Ascending aorta (tissue), 2 donors: ENCODE results near the gene CPE. TPM values are rescaled to one million over a fixed set of nuclear protein-coding genes. Genes with fewer than 3 reads are reported as not detected.

ENCODE experiments used
- DNase-seq, 2 donors: peaks; one replicate each; pipeline ENCODE4 v3.0.0-alpha.2; 2019; ENCODE audit warnings: low spot score in 2 of 2
- H3K27ac ChIP-seq, 2 donors: fragments of 200-600 bp; sonication (generic); one replicate each; pipeline ENCODE4 v1.5.1; 2016 to 2017; ENCODE audit warnings: mild to moderate bottlenecking in 1 of 2
- H3K27me3 ChIP-seq: fragments of 200-600 bp; sonication (generic); one replicate; pipeline ENCODE4 v1.5.1; 2017
- H3K36me3 ChIP-seq, 2 donors: fragments of 200-600 bp; sonication (generic); one replicate each; pipeline ENCODE4 v1.5.1; 2016
- H3K4me1 ChIP-seq, 2 donors: fragments of 200-600 bp; sonication (generic); one replicate each; pipeline ENCODE4 v1.5.1; 2016 to 2017; ENCODE audit warnings: mild to moderate bottlenecking in 1 of 2
- H3K4me3 ChIP-seq, 2 donors: fragments of 200-600 bp; sonication (generic); one replicate each; pipeline ENCODE4 v1.5.1; 2016 to 2017; ENCODE audit warnings: mild to moderate bottlenecking in 1 of 2
- H3K9me3 ChIP-seq, 2 donors: fragments of 200-600 bp; sonication (generic); one replicate each; pipeline ENCODE4 v1.5.1; 2016
- CTCF ChIP-seq, 3 experiments: fragments of 200-600 bp in 2 of 3; fragments of 450-650 bp in 1 of 3; sonication (generic) in 2 of 3; IDR thresholded peaks; one replicate each; pipeline ENCODE4 v1.5.1; 2016 to 2019; ENCODE audit warnings: antibody characterized with exemption in 3 of 3, mild to moderate bottlenecking in 1 of 3, moderate library complexity in 1 of 3
- intact Hi-C: fragments of 100-400 bp; cut with DNase I; formaldehyde crosslinking; loops from one replicate; pipeline ENCODE4 v1.15.1; 2023
- total RNA-seq: library from RNA; depleted of rRNA; stranded (reverse); fragments of >200 nt; gene quantifications from one replicate; pipeline ENCODE4 v1.1.0, GENCODE V29; 2016

The CPE gene
- total RNA-seq, 1 donor from 2014 or later: 199 TPM

GRCh38 chr4:165464376-165464775 is 85.6 kb downstream of the CPE start:
- no peaks in the 10 kb centered on the region for H3K27me3 ChIP-seq
- H3K36me3 ChIP-seq: peaks cover 8 to 18% of the 10 kb centered on the region in 2 donors
- no peak for DNase-seq
- peak overlapping the region; percentile 9 to 15 for H3K27ac ChIP-seq
- H3K4me3 ChIP-seq: no peak overlapping the region
- no peaks in the 10 kb centered on the region for H3K4me1 ChIP-seq
- intact Hi-C loops: loop anchor here (1.0 to 5.0 kb wide), 5 partner anchors 86 to 352 kb away; partner anchors contain the start of genes CPE and TMEM192
- TF ChIP-seq CTCF (IDR thresholded peaks at IDR 0.05): no peak
- no peaks in the 10 kb centered on the region for H3K9me3 ChIP-seq

- Histone ChIP-seq H3K27ac (peak overlapping the region in 1 of 2 donors; percentile 15), H3K4me3 (no peak overlapping the region), H3K27me3 (no peaks in the 10 kb centered on the region), H3K4me1 (no peaks in the 10 kb centered on the region), H3K9me3 (no peaks in the 10 kb centered on the region), H3K36me3 (peaks cover 8 to 23% of the 10 kb centered on the region in 2 donors)
- DNase-seq: no peak
- intact Hi-C loops: loop anchor here (1.0 to 5.0 kb wide), 5 partner anchors 86 to 353 kb away; partner anchors contain the start of genes CPE and TMEM192
- TF ChIP-seq CTCF (IDR thresholded peaks at IDR 0.05): peak; percentile 64 to 84 (median 81)
These were observed 86.1 kb downstream of the CPE start for GRCh38 chr4:165464813-165465381.

- TF ChIP-seq CTCF (IDR thresholded peaks at IDR 0.05): no peak
- Histone ChIP-seq H3K4me1 (no peaks in the 10 kb centered on the region), H3K9me3 (no peaks in the 10 kb centered on the region), H3K4me3 (no peak overlapping the region), H3K27ac (no peak overlapping the region), H3K27me3 (no peaks in the 10 kb centered on the region), H3K36me3 (peaks cover 11 to 28% of the 10 kb centered on the region in 2 donors)
- no peak for DNase-seq
- intact Hi-C loops: no loop called here
These were observed 91.2 kb downstream of the CPE start for GRCh38 chr4:165470009-165470408.

GRCh38 chr4:165472943-165473676 is 94.3 kb downstream of the CPE start:
- H3K4me3 ChIP-seq: no peak overlapping the region
- H3K9me3 ChIP-seq: no peaks in the 10 kb centered on the region
- intact Hi-C loops: no loop called here
- H3K27ac ChIP-seq: no peak overlapping the region
- TF ChIP-seq CTCF (IDR thresholded peaks at IDR 0.05): no peak
- H3K27me3 ChIP-seq: no peaks in the 10 kb centered on the region
- H3K36me3 ChIP-seq: peaks cover 7 to 22% of the 10 kb centered on the region in 2 donors
- DNase-seq: no peak
- H3K4me1 ChIP-seq: no peaks in the 10 kb centered on the region

- no peak overlapping the region for H3K27ac ChIP-seq
- intact Hi-C loops: no loop called here
- no peak for TF ChIP-seq CTCF (IDR thresholded peaks at IDR 0.05)
- DNase-seq: no peak
- H3K4me1 ChIP-seq: no peaks in the 10 kb centered on the region
- H3K36me3 ChIP-seq: peaks cover 3% of the 10 kb centered on the region in 2 donors
- no peaks in the 10 kb centered on the region for H3K9me3 ChIP-seq
- no peak overlapping the region for H3K4me3 ChIP-seq
- no peaks in the 10 kb centered on the region for H3K27me3 ChIP-seq
These were observed 96.2 kb downstream of the CPE start for GRCh38 chr4:165474784-165475705.
